ENCODE results near the gene DENR. TPM values are rescaled to one million over a fixed set of nuclear protein-coding genes. Genes with fewer than 3 reads are reported as not detected.
"Not testable (repeated sequence)": the region's sequence is repeated elsewhere in the genome, so short reads cannot be mapped to it uniquely, and the experiment has no call there.

The DENR gene
- polyA plus RNA-seq, 1 donor (not counting 4 experiments of a cell fraction or from before 2014, with no cell fraction given), result 59.8 TPM

DNA sequence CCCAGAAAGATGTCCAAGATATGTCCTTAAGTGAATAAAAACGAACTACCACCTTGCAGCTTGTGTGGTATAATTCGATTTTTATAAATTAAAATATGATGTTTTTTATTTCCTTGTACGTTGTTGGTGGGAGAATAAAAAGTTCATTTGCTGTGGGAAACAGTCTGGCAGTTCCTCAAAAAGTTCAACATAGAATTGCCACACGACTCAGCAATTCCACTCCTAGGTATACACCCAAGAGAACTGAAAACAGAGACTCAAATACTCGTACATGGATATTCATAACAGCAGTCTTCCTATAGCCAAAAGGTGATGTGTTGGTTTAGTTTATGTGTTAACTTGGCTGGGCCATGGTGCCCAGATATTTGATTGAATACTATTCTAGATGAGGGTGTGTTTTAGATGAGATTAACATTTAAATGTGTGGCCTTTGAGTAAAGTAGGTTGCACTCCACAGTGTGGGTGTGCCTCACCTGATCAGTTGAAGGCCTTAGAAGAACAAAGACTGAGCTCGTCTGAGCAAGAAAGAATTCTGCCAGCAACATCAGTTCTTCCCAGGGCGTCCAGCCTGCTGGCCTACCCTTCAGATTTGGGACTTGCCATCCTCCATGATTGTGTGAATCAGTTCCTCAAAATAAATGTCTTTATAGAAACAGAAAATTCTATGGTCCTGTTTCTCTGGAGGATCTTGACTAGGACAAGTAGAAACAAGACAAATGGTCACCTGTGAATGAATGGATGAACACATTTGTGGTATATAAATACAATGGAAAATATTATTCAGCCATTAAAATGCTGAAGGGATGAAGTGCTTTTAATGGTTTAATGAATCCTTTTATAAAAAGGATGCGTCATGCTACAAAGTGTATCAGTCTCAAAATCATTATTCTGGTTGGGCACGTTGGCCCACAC, 5.1 kb upstream of the DENR start:
- no peaks in the 10 kb centered on the region for H3K9me3 ChIP-seq (ENCODE audit: control insufficient read depth, low read depth, low read length)
- no peaks in the 10 kb centered on the region for H3K9me1 ChIP-seq (ENCODE audit: control insufficient read depth, extremely low read depth, insufficient read depth, low read length)
- DNase-seq (ENCODE audit: low read depth, low spot score), result no peak
- H3K4me3 ChIP-seq (ENCODE audit: control insufficient read depth in 2 of 3, extremely low read depth in 1 of 3, insufficient read depth in 2 of 3, low read depth in 1 of 3, low read length in 3 of 3), result no peak overlapping the region
- no peak overlapping the region for H3K4me2 ChIP-seq (ENCODE audit: control insufficient read depth, extremely low read depth, insufficient read depth, low read depth, low read length)
- H3K36me3 ChIP-seq (ENCODE audit: control insufficient read depth in 2 of 2, extremely low read depth in 1 of 2, insufficient read depth in 2 of 2, low read length in 2 of 2), result no peaks in the 10 kb centered on the region
- H3K79me2 ChIP-seq (ENCODE audit: control insufficient read depth, insufficient read depth, low read length), result no peaks in the 10 kb centered on the region
- TF ChIP-seq, protein P1, sequence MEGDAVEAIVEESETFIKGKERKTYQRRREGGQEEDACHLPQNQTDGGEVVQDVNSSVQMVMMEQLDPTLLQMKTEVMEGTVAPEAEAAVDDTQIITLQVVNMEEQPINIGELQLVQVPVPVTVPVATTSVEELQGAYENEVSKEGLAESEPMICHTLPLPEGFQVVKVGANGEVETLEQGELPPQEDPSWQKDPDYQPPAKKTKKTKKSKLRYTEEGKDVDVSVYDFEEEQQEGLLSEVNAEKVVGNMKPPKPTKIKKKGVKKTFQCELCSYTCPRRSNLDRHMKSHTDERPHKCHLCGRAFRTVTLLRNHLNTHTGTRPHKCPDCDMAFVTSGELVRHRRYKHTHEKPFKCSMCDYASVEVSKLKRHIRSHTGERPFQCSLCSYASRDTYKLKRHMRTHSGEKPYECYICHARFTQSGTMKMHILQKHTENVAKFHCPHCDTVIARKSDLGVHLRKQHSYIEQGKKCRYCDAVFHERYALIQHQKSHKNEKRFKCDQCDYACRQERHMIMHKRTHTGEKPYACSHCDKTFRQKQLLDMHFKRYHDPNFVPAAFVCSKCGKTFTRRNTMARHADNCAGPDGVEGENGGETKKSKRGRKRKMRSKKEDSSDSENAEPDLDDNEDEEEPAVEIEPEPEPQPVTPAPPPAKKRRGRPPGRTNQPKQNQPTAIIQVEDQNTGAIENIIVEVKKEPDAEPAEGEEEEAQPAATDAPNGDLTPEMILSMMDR (optimal IDR thresholded peaks at IDR 0.05 in 1 of 3, IDR thresholded peaks at IDR 0.05 in 1 of 3, conservative IDR thresholded peaks at IDR 0.05 in 1 of 3; ENCODE audit: extremely low read depth in 1 of 3, insufficient read depth in 2 of 3, low read length in 3 of 3), result no peak
- TF ChIP-seq EZH2 (IDR thresholded peaks at IDR 0.05; ENCODE audit: low read length), result no peak
- H3K27ac ChIP-seq (ENCODE audit: control insufficient read depth, insufficient read depth, low read length), result no peak overlapping the region
- FAIRE-seq, result no peak
- H3K4me1 ChIP-seq (ENCODE audit: control insufficient read depth, extremely low read depth, insufficient read depth, low read length), result peaks cover 7% of the 10 kb centered on the region
- peak overlapping the region; percentile 45 for H2AFZ ChIP-seq (ENCODE audit: control insufficient read depth, low read length)
- no peaks in the 10 kb centered on the region for H4K20me1 ChIP-seq (ENCODE audit: control insufficient read depth, extremely low read depth, insufficient read depth, low read length)
- no peaks in the 10 kb centered on the region for H3K27me3 ChIP-seq (ENCODE audit: control insufficient read depth, extremely low read depth, insufficient read depth, low read length)
- dilution Hi-C loops (cut with MboI; ENCODE audit: extremely low pct_ligation_motif_present, low sequenced_read_pairs), result no loop called here
- no peak overlapping the region for H3K9ac ChIP-seq (ENCODE audit: control insufficient read depth, extremely low read depth, insufficient read depth, low read length)

DNA sequence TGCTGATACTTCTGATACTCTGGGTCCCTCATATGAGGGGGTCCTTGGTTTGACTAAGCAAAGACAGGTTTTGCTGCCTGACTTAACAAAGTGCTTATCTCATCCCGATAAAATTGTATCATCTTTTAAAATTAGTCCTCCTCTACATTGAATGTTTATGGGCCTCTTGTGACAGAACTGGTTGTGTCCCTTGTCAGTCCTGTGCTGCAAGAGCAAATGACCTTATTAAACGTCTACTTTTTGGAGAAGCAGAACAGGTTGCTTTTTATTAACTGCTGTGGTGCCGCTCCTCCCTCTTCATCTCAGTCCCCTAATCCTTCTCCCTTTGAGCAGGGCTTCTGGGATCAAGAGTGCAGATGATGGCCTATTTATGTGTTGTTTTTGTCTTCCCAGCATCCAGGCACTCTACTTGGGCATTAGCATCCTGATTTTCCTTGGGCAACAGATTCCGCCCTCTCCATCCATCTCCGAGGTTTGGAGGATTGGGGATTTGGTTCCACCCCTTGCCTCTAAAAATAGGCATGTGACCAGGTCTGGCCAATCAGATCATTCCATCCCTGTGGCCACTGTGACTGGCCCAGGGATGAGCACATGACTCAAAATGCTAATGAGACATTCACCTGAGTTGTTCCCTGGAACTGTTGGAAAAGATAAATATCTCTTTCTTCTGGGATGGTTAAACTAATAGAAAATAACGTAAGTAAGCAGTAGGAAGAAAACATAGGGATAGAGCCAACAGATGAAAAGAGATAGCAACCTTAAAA, 2.9 kb upstream of the DENR start:
- peaks cover 21% of the 10 kb centered on the region for H3K79me2 ChIP-seq (ENCODE audit: control insufficient read depth, insufficient read depth, low read length)
- H4K20me1 ChIP-seq (ENCODE audit: control insufficient read depth, extremely low read depth, insufficient read depth, low read length), result no peaks in the 10 kb centered on the region
- H3K9me3 ChIP-seq (ENCODE audit: control insufficient read depth, low read depth, low read length), result no peaks in the 10 kb centered on the region
- peaks cover 2 to 11% of the 10 kb centered on the region in 2 experiments for H3K36me3 ChIP-seq (ENCODE audit: control insufficient read depth in 2 of 2, extremely low read depth in 1 of 2, insufficient read depth in 2 of 2, low read length in 2 of 2)
- TF ChIP-seq, protein P1 (optimal IDR thresholded peaks at IDR 0.05 in 1 of 3, IDR thresholded peaks at IDR 0.05 in 1 of 3, conservative IDR thresholded peaks at IDR 0.05 in 1 of 3; ENCODE audit: extremely low read depth in 1 of 3, insufficient read depth in 2 of 3, low read length in 3 of 3), result no peak
- TF ChIP-seq EZH2 (IDR thresholded peaks at IDR 0.05; ENCODE audit: low read length), result no peak
- no peaks in the 10 kb centered on the region for H3K27me3 ChIP-seq (ENCODE audit: control insufficient read depth, extremely low read depth, insufficient read depth, low read length)
- no peak overlapping the region for H3K4me3 ChIP-seq (ENCODE audit: control insufficient read depth in 2 of 3, extremely low read depth in 1 of 3, insufficient read depth in 2 of 3, low read depth in 1 of 3, low read length in 3 of 3)
- H3K9ac ChIP-seq (ENCODE audit: control insufficient read depth, extremely low read depth, insufficient read depth, low read length), result no peak overlapping the region
- FAIRE-seq (no peak), DNase-seq (ENCODE audit: low read depth, low spot score) (no peak)
- H3K9me1 ChIP-seq (ENCODE audit: control insufficient read depth, extremely low read depth, insufficient read depth, low read length), result peaks cover 2% of the 10 kb centered on the region
- no peak overlapping the region for H2AFZ ChIP-seq (ENCODE audit: control insufficient read depth, low read length)
- H3K4me1 ChIP-seq (ENCODE audit: control insufficient read depth, extremely low read depth, insufficient read depth, low read length), result peaks cover 13% of the 10 kb centered on the region
- H3K27ac ChIP-seq (ENCODE audit: control insufficient read depth, insufficient read depth, low read length), result no peak overlapping the region
- no peak overlapping the region for H3K4me2 ChIP-seq (ENCODE audit: control insufficient read depth, extremely low read depth, insufficient read depth, low read depth, low read length)
- dilution Hi-C loops (cut with MboI; ENCODE audit: extremely low pct_ligation_motif_present, low sequenced_read_pairs), result loop anchor here (10.0 kb wide), 1 partner anchor 115 kb away; no protein-coding TSS in a partner anchor

DNA sequence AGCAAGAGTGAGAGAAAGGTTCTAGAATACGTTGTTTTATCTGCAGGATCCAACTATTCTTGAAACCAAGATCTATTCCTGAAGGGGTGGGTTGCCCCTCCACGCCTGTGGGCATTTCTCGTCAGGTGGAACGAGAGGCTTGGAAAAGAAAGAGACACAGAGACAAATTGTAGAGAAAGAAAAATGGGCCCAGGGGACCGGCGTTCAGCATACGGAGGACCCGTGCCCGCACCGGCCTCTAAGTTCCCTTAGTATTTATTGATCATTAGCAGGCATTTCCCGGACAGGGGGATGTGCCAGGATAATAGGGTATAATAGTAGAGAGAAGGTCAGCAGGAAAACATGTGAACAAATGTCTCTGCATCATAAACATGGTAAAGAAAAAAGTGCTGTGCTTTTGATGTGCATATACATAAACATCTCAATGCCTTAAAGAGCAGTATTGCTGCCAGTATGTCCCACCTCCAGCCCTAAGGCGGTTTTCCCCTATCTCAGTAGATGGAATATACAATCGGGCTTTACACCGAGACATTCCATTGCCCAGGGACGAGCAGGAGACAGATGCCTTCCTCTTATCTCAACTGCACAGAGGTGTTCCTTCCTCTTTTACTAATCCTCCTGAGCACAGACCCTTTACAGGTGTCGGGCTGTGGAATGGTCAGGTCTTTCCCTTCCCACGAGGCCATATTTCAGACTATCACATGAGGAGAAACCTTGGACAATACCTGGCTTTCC, 1.7 kb upstream of the DENR start:
- not testable (repeated sequence) for H3K9me1 ChIP-seq (ENCODE audit: control insufficient read depth, extremely low read depth, insufficient read depth, low read length); H3K27me3 ChIP-seq (ENCODE audit: control insufficient read depth, extremely low read depth, insufficient read depth, low read length); H3K4me3 ChIP-seq (ENCODE audit: control insufficient read depth in 2 of 3, extremely low read depth in 1 of 3, insufficient read depth in 2 of 3, low read depth in 1 of 3, low read length in 3 of 3); DNase-seq (ENCODE audit: low read depth, low spot score); H3K9me3 ChIP-seq (ENCODE audit: control insufficient read depth, low read depth, low read length); H4K20me1 ChIP-seq (ENCODE audit: control insufficient read depth, extremely low read depth, insufficient read depth, low read length); H2AFZ ChIP-seq (ENCODE audit: control insufficient read depth, low read length); H3K4me2 ChIP-seq (ENCODE audit: control insufficient read depth, extremely low read depth, insufficient read depth, low read depth, low read length); FAIRE-seq; H3K9ac ChIP-seq (ENCODE audit: control insufficient read depth, extremely low read depth, insufficient read depth, low read length); H3K27ac ChIP-seq (ENCODE audit: control insufficient read depth, insufficient read depth, low read length)
- H3K79me2 ChIP-seq (ENCODE audit: control insufficient read depth, insufficient read depth, low read length), result peaks cover 31% of the 10 kb centered on the region
- peaks cover 2 to 18% of the 10 kb centered on the region in 2 experiments for H3K36me3 ChIP-seq (ENCODE audit: control insufficient read depth in 2 of 2, extremely low read depth in 1 of 2, insufficient read depth in 2 of 2, low read length in 2 of 2)
- H3K4me1 ChIP-seq (ENCODE audit: control insufficient read depth, extremely low read depth, insufficient read depth, low read length), result peaks cover 13% of the 10 kb centered on the region
- dilution Hi-C loops (cut with MboI; ENCODE audit: extremely low pct_ligation_motif_present, low sequenced_read_pairs), result loop anchor here (10.0 kb wide), 1 partner anchor 116 kb away; no protein-coding TSS in a partner anchor
